NCI-H524 treated with DMSO at 0.1 percent for 48 hours (cell line): ENCODE measurements around the gene SRRM1.
"Not testable (repeated sequence)": the region's sequence is repeated elsewhere in the genome, so short reads cannot be mapped to it uniquely, and the experiment has no call there.

Source experiments
- DNase-seq: peaks from one replicate; lab custom pipeline; 2025; lab: John Stamatoyannopoulos, UW

The SRRM1 gene

GRCh38 chr1:24722073-24723035 lies 79.3 kb downstream of the SRRM1 start:
- DNase-seq = not testable (repeated sequence)
